GM20000 (cell line): ENCODE data around the gene TGFBR3.

ENCODE experiments used
- DNase-seq: peaks from one replicate; pipeline ENCODE4 v3.0.0; 2012; ENCODE audit warnings: low spot score
- TF ChIP-seq, protein P1 (sequence below): IDR thresholded peaks from 2 replicates; pipeline ENCODE4 v1.5.1; 2012; ENCODE audit warnings: mild to moderate bottlenecking, control low read depth; ENCODE audit errors: extremely low read depth, missing control alignments

The TGFBR3 gene

GRCh38 chr1:91761295-91761721, 124.6 kb downstream of the TGFBR3 start:
- no peak for DNase-seq

GRCh38 chr1:91760512-91760911, 125.4 kb downstream of the TGFBR3 start:
- TF ChIP-seq, protein P1, sequence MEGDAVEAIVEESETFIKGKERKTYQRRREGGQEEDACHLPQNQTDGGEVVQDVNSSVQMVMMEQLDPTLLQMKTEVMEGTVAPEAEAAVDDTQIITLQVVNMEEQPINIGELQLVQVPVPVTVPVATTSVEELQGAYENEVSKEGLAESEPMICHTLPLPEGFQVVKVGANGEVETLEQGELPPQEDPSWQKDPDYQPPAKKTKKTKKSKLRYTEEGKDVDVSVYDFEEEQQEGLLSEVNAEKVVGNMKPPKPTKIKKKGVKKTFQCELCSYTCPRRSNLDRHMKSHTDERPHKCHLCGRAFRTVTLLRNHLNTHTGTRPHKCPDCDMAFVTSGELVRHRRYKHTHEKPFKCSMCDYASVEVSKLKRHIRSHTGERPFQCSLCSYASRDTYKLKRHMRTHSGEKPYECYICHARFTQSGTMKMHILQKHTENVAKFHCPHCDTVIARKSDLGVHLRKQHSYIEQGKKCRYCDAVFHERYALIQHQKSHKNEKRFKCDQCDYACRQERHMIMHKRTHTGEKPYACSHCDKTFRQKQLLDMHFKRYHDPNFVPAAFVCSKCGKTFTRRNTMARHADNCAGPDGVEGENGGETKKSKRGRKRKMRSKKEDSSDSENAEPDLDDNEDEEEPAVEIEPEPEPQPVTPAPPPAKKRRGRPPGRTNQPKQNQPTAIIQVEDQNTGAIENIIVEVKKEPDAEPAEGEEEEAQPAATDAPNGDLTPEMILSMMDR, result no peak
- DNase-seq, result no peak

More at GRCh38 chr1:91761295-91761721, 124.6 kb downstream of the TGFBR3 start:
- TF ChIP-seq, protein P1, result no peak

- no peak for DNase-seq
- TF ChIP-seq, protein P1, result no peak
These were observed 126.9 kb downstream of the TGFBR3 start for GRCh38 chr1:91759076-91759475.

DNA sequence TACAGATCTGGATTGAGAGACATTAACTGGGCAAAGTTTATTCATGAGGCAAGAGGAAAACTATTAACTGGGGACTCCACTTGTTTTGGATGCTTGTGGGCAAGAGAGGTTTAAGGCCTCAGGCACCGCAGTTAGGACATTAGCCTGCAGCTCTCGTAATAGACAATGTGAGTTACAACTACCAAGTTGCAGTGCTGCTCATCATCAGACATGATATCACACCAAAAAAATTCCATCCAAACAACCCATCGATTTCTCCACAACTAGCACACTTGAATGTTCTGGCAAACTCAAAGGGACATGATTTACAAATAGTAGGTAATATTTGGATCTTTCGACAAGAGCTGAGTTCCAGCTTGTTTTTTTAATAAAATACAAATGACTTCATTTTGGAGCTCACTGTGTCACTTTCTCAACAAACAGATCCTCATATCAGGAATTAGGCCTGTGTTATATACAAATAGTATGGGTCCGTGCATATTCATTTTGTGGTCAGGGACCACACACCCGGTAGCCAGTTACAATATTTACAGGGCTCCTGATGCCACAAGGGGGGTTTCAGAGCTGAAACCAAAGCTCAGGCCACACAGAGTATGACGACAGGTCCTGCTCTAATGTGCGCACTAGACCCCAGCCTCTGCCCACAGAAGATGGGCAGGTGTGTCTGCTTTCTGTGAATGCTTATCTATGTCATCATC, 128.0 kb downstream of the TGFBR3 start:
- no peak for DNase-seq
- TF ChIP-seq, protein P1, result no peak

- TF ChIP-seq, protein P1, result no peak
- no peak for DNase-seq
These were observed 130.2 kb downstream of the TGFBR3 start for GRCh38 chr1:91755702-91756287.

- DNase-seq, result no peak
- TF ChIP-seq, protein P1, result no peak
These were observed 131.0 kb downstream of the TGFBR3 start for GRCh38 chr1:91754816-91755580.

- TF ChIP-seq, protein P1, result no peak
These were observed 131.6 kb downstream of the TGFBR3 start for GRCh38 chr1:91754348-91754747.

More at GRCh38 chr1:91754348-91754747, 131.6 kb downstream of the TGFBR3 start:
- peak; percentile 36 for DNase-seq
